NCI-H748 (cell line): ENCODE data around the gene FUOM.

Source experiments
- DNase-seq: peaks from one replicate; lab custom pipeline; 2025; ENCODE audit not compliant: unreplicated experiment; lab: John Stamatoyannopoulos, UW

Gene FUOM

GRCh38 chr10:133353202-133353959, 4.4 kb downstream of the FUOM start:
- DNase-seq, result no peak

- no peak for DNase-seq
These were observed 6.2 kb downstream of the FUOM start for GRCh38 chr10:133351408-133352318.

- no peak for DNase-seq
These were observed 6.9 kb downstream of the FUOM start for GRCh38 chr10:133350950-133351329.

GRCh38 chr10:133350283-133350949, 7.4 kb downstream of the FUOM start:
- no peak for DNase-seq

- no peak for DNase-seq
These were observed 8.2 kb downstream of the FUOM start for GRCh38 chr10:133349577-133350011.

GRCh38 chr10:133349160-133349568, 8.7 kb downstream of the FUOM start:
- no peak for DNase-seq

GRCh38 chr10:133347710-133348517, 9.9 kb downstream of the FUOM start:
- no peak for DNase-seq

GRCh38 chr10:133346413-133346812, 11.4 kb downstream of the FUOM start:
- DNase-seq, result peak; percentile 16

- DNase-seq, result no peak
These were observed 13.6 kb downstream of the FUOM start for GRCh38 chr10:133344236-133344635.

- DNase-seq, result no peak
These were observed 14.3 kb downstream of the FUOM start for GRCh38 chr10:133343558-133343957.

- DNase-seq, result no peak
These were observed 14.9 kb downstream of the FUOM start for GRCh38 chr10:133342942-133343341.

- DNase-seq, result no peak
These were observed 15.8 kb downstream of the FUOM start for GRCh38 chr10:133341983-133342382.

GRCh38 chr10:133339708-133340380, 18.0 kb downstream of the FUOM start:
- DNase-seq, result no peak

GRCh38 chr10:133338080-133339071, 19.4 kb downstream of the FUOM start:
- no peak for DNase-seq

- DNase-seq, result no peak
These were observed 20.5 kb downstream of the FUOM start for GRCh38 chr10:133337370-133337725.

GRCh38 chr10:133336577-133337369, 21.0 kb downstream of the FUOM start, which contains the start of gene CALY:
Gene CALY (minus strand): TSS chr10:133336896. CDS start chr10:133328989, 7,907 bp downstream.
- peak; percentile 56 for DNase-seq

- no peak for DNase-seq
These were observed 21.7 kb downstream of the FUOM start for GRCh38 chr10:133336118-133336576.
